ENCODE measurements around the gene BARHL1. TPM values are rescaled to one million over a fixed set of nuclear protein-coding genes. Genes with fewer than 3 reads are reported as not detected.
A peak's percentile ranks its signal among the peaks of the same experiment; 100 is the strongest.

The BARHL1 gene
- total RNA-seq, 1 experiment from 2014 or later = not detected

- DNase-seq = no peak
- no peak overlapping the region for H2BK5ac ChIP-seq (ENCODE audit: insufficient read length, low read length)
- H3K14ac ChIP-seq (ENCODE audit: insufficient read depth, low read length) = no peak overlapping the region
- H3K79me2 ChIP-seq (ENCODE audit: insufficient read depth, low read length) = no peaks in the 10 kb centered on the region
- H2AK5ac ChIP-seq (ENCODE audit: insufficient read length, low read length) = no peak overlapping the region
- H4K20me1 ChIP-seq (ENCODE audit: control insufficient read depth, insufficient read depth, insufficient read length) = no peaks in the 10 kb centered on the region
- no peak overlapping the region for H2BK15ac ChIP-seq (ENCODE audit: low read depth, low read length)
- H2BK120ac ChIP-seq (ENCODE audit: low read depth, low read length, poor library complexity, severe bottlenecking) = no peak overlapping the region
- H3K27ac ChIP-seq (ENCODE audit: insufficient read length, low read depth, low read length) = no peak overlapping the region
- WGBS (ENCODE audit: extremely low coverage, insufficient read length, low lambda C conversion rate) = no CpG with 5 or more reads among the region's 7 CpGs
- H3K9me3 ChIP-seq (ENCODE audit: control insufficient read depth, low read depth, low read length) = no peaks in the 10 kb centered on the region
- H3K23me2 ChIP-seq (ENCODE audit: insufficient read length, low read depth, low read length, poor library complexity, severe bottlenecking) = no peaks in the 10 kb centered on the region
- no peak overlapping the region for H3K56ac ChIP-seq (ENCODE audit: insufficient read length, low read depth, low read length)
- TF ChIP-seq, protein P1, sequence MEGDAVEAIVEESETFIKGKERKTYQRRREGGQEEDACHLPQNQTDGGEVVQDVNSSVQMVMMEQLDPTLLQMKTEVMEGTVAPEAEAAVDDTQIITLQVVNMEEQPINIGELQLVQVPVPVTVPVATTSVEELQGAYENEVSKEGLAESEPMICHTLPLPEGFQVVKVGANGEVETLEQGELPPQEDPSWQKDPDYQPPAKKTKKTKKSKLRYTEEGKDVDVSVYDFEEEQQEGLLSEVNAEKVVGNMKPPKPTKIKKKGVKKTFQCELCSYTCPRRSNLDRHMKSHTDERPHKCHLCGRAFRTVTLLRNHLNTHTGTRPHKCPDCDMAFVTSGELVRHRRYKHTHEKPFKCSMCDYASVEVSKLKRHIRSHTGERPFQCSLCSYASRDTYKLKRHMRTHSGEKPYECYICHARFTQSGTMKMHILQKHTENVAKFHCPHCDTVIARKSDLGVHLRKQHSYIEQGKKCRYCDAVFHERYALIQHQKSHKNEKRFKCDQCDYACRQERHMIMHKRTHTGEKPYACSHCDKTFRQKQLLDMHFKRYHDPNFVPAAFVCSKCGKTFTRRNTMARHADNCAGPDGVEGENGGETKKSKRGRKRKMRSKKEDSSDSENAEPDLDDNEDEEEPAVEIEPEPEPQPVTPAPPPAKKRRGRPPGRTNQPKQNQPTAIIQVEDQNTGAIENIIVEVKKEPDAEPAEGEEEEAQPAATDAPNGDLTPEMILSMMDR (conservative IDR thresholded peaks at IDR 0.05) = no peak
- no peak overlapping the region for H3K4me3 Mint-ChIP-seq
- no peak overlapping the region for H2BK12ac ChIP-seq (ENCODE audit: insufficient read length, low read depth, low read length)
- no peaks in the 10 kb centered on the region for H3K4me1 ChIP-seq (ENCODE audit: insufficient read depth, low read length)
- no peak overlapping the region for H3T11ph ChIP-seq (ENCODE audit: low read length)
- no peak overlapping the region for H3K18ac ChIP-seq (ENCODE audit: insufficient read length, low read depth, low read length)
- H4K91ac ChIP-seq (ENCODE audit: insufficient read length, low read depth, low read length) = no peak overlapping the region
- no peak overlapping the region for H4K8ac ChIP-seq (replicated peaks; ENCODE audit: insufficient read length, low read depth, low read length)
- no peak overlapping the region for H3K4ac ChIP-seq (ENCODE audit: low read depth, low read length)
- H3K23ac ChIP-seq (ENCODE audit: insufficient read length, low read depth, low read length) = no peak overlapping the region
- no peak overlapping the region for H4K5ac ChIP-seq (ENCODE audit: insufficient read length, low read depth, low read length)
- no peaks in the 10 kb centered on the region for H3K9me3 Mint-ChIP-seq
- H3K4me1 Mint-ChIP-seq = peaks cover 6 to 22% of the 10 kb centered on the region in 2 experiments
- no peaks in the 10 kb centered on the region for H3K27me3 Mint-ChIP-seq (ENCODE audit: low read depth)
- no peak overlapping the region for H2BK20ac ChIP-seq (ENCODE audit: low read depth, low read length, poor library complexity, severe bottlenecking)
- peaks cover 18 to 73% (median 38%) of the 10 kb centered on the region in 3 experiments; a peak in 6 of 7 replicates for H3K36me3 Mint-ChIP-seq (ENCODE audit: insufficient read depth in 1 of 3, low read depth in 3 of 3)
- H3K9ac ChIP-seq (ENCODE audit: extremely low read depth, insufficient read length, low read length) = no peak overlapping the region
- H3K79me1 ChIP-seq (ENCODE audit: insufficient read depth, low read depth, low read length, poor library complexity, severe bottlenecking) = no peaks in the 10 kb centered on the region
- 0 out of 7 replicates have a peak overlapping the region, but pooled peaks of 1 of the 3 experiments have one; percentile 48 for H3K27ac Mint-ChIP-seq
- H2AFZ ChIP-seq (ENCODE audit: low read length) = no peak overlapping the region
- no peak overlapping the region for H3K4me2 ChIP-seq (ENCODE audit: insufficient read depth, insufficient read length, low read length)
- no peaks in the 10 kb centered on the region for H3K27me3 ChIP-seq (ENCODE audit: insufficient read depth, low read length)
These were observed 44.7 kb downstream of the BARHL1 start for GRCh38 chr9:132627106-132627505.
